A549 (cell line): Measurements from ENCODE around the gene ILRUN.

Experiments
- KDM1A ChIP-seq: fragments of 200-600 bp; sonication (generic); IDR thresholded peaks from 2 replicates; pipeline ENCODE4 v1.6.1; 2016; ENCODE audit warnings: low read depth, mild to moderate bottlenecking
- POLR2A ChIP-seq: IDR thresholded peaks from 2 replicates; pipeline ENCODE4 v1.6.1; 2012; ENCODE audit warnings: mild to moderate bottlenecking, low read length
- TF ChIP-seq, protein P1 (sequence below): fragments of >200 bp; sonication (Bioruptor Twin); formaldehyde crosslinking; IDR thresholded peaks from 3 replicates; pipeline ENCODE4 v1.5.1; 2016

DNA sequence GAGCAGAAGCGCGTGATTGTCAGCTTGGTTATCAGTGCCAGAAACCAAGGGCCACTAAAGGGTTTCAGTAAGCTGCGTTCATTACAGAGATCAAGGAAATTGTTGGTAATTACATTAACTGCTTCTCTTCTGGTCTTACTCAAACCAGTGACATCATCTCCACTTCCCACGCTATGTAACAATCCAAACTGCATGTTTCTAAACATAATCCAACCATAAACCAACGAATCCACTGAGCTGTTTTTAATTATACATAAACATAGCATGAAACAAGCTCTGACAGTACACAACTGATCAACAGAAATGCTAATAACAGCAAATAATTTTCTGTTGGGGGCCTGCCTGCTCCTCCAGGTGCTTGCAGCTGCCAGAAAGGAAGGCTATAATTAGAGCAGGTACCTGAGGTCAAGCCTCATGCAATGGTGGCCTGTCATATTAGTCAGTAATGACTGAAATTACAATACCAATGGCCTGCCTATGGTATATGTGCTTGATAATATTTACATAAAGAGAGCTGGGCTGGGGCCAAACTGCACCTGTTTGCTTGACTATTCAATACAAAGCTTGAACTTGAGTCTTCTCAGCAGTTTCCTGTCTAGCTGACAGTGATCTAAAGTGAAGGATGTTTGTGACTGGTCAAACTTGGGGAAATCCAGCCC, 40.1 kb downstream of the ILRUN start:
- TF ChIP-seq, protein P1, sequence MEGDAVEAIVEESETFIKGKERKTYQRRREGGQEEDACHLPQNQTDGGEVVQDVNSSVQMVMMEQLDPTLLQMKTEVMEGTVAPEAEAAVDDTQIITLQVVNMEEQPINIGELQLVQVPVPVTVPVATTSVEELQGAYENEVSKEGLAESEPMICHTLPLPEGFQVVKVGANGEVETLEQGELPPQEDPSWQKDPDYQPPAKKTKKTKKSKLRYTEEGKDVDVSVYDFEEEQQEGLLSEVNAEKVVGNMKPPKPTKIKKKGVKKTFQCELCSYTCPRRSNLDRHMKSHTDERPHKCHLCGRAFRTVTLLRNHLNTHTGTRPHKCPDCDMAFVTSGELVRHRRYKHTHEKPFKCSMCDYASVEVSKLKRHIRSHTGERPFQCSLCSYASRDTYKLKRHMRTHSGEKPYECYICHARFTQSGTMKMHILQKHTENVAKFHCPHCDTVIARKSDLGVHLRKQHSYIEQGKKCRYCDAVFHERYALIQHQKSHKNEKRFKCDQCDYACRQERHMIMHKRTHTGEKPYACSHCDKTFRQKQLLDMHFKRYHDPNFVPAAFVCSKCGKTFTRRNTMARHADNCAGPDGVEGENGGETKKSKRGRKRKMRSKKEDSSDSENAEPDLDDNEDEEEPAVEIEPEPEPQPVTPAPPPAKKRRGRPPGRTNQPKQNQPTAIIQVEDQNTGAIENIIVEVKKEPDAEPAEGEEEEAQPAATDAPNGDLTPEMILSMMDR, result no peak
- no peak for TF ChIP-seq KDM1A
- TF ChIP-seq POLR2A, result no peak
